Transverse colon (tissue), 4 donors: ENCODE measurements around the gene NLRC3.

ENCODE experiments used
- EP300 ChIP-seq: sonication (generic); formaldehyde crosslinking; IDR thresholded peaks from one replicate; pipeline ENCODE4 v1.6.1; 2017; ENCODE audit warnings: antibody characterized with exemption, low read depth
- POLR2A ChIP-seq: fragments of 450-650 bp; IDR thresholded peaks from one replicate; pipeline ENCODE4 v1.6.1; 2016; ENCODE audit warnings: antibody characterized with exemption, mild to moderate bottlenecking, moderate library complexity
- POLR2AphosphoS5 ChIP-seq, 3 donors: sonication (generic); formaldehyde crosslinking; IDR thresholded peaks; one replicate each; pipeline ENCODE4 v1.6.1; 2016; ENCODE audit warnings: antibody characterized with exemption in 3 of 3
- TF ChIP-seq, protein P1 (sequence below), 5 experiments: fragments of 200-600 bp in 3 of 5; fragments of 450-650 bp in 2 of 5; sonication (generic) in 3 of 5; IDR thresholded peaks; 1 replicate in 2 of 5; 2 replicates in 3 of 5; pipeline ENCODE4 v1.5.1; 2016 to 2017; ENCODE audit warnings: antibody characterized with exemption in 5 of 5, inconsistent platforms in 3 of 5, mild to moderate bottlenecking in 2 of 5, moderate library complexity in 1 of 5

- TF ChIP-seq, protein P1, sequence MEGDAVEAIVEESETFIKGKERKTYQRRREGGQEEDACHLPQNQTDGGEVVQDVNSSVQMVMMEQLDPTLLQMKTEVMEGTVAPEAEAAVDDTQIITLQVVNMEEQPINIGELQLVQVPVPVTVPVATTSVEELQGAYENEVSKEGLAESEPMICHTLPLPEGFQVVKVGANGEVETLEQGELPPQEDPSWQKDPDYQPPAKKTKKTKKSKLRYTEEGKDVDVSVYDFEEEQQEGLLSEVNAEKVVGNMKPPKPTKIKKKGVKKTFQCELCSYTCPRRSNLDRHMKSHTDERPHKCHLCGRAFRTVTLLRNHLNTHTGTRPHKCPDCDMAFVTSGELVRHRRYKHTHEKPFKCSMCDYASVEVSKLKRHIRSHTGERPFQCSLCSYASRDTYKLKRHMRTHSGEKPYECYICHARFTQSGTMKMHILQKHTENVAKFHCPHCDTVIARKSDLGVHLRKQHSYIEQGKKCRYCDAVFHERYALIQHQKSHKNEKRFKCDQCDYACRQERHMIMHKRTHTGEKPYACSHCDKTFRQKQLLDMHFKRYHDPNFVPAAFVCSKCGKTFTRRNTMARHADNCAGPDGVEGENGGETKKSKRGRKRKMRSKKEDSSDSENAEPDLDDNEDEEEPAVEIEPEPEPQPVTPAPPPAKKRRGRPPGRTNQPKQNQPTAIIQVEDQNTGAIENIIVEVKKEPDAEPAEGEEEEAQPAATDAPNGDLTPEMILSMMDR (IDR thresholded peaks at IDR 0.05): no peak
- no peak for TF ChIP-seq POLR2A
- no peak for TF ChIP-seq POLR2AphosphoS5 (IDR thresholded peaks at IDR 0.05)
- no peak for TF ChIP-seq EP300
Observed at GRCh38 chr16:3597226-3597625, 20.0 kb upstream of the NLRC3 start.
